Hematopoietic multipotent progenitor cell treated with erythropoietin and hydrocortisone succinate and interleukin-3 and kit ligand, for 17 days (in vitro differentiated cells): ENCODE data around the gene USP48.
"Not testable (repeated sequence)": the region's sequence is repeated elsewhere in the genome, so short reads cannot be mapped to it uniquely, and the experiment has no call there.

ENCODE experiments used
- DNase-seq: peaks from one replicate; pipeline ENCODE4 v3.0.0-alpha.2; 2015; ENCODE audit warnings: low spot score

The USP48 gene

GRCh38 chr1:21774835-21775549, 8.0 kb downstream of the USP48 start:
- no peak for DNase-seq

GRCh38 chr1:21773585-21773984, 9.4 kb downstream of the USP48 start:
- no peak for DNase-seq

- DNase-seq = not testable (repeated sequence)
These were observed 11.3 kb downstream of the USP48 start for GRCh38 chr1:21771672-21772071.

- DNase-seq = not testable (repeated sequence)
These were observed 12.3 kb downstream of the USP48 start for GRCh38 chr1:21770602-21771001.

- DNase-seq = no peak
These were observed 12.7 kb downstream of the USP48 start for GRCh38 chr1:21770201-21770600.

GRCh38 chr1:21767106-21767505, 15.8 kb downstream of the USP48 start:
- not testable (repeated sequence) for DNase-seq

GRCh38 chr1:21766210-21766609, 16.7 kb downstream of the USP48 start:
- DNase-seq = no peak

- DNase-seq = peak; percentile 39
These were observed 18.1 kb downstream of the USP48 start for GRCh38 chr1:21764615-21765423.

- DNase-seq = no peak
These were observed 19.1 kb downstream of the USP48 start for GRCh38 chr1:21763694-21764419.

GRCh38 chr1:21763236-21763635, 19.7 kb downstream of the USP48 start:
- no peak for DNase-seq

- DNase-seq = no peak
These were observed 20.9 kb downstream of the USP48 start for GRCh38 chr1:21762022-21762404.

- DNase-seq = no peak
These were observed 21.9 kb downstream of the USP48 start for GRCh38 chr1:21761052-21761451.

- no peak for DNase-seq
These were observed 23.1 kb downstream of the USP48 start for GRCh38 chr1:21759818-21760217.

GRCh38 chr1:21759182-21759581, 23.8 kb downstream of the USP48 start:
- no peak for DNase-seq

- DNase-seq = no peak
These were observed 24.3 kb downstream of the USP48 start for GRCh38 chr1:21758614-21759013.

GRCh38 chr1:21756393-21757089, 26.4 kb downstream of the USP48 start:
- no peak for DNase-seq

- no peak for DNase-seq
These were observed 27.9 kb downstream of the USP48 start for GRCh38 chr1:21755067-21755466.

GRCh38 chr1:21754583-21754982, 28.4 kb downstream of the USP48 start:
- DNase-seq = no peak

- DNase-seq = no peak
These were observed 30.8 kb downstream of the USP48 start for GRCh38 chr1:21752186-21752585.

- DNase-seq = no peak
These were observed 31.7 kb downstream of the USP48 start for GRCh38 chr1:21751281-21751680.

GRCh38 chr1:21750841-21751240, 32.1 kb downstream of the USP48 start:
- DNase-seq = no peak

GRCh38 chr1:21749859-21750468, 33.0 kb downstream of the USP48 start:
- no peak for DNase-seq
